Gastrocnemius medialis (tissue), 4 donors: ENCODE results near the gene LRRC49.

Experiments used
- CTCF ChIP-seq, 5 experiments: fragments of 450-650 bp in 3 of 5; fragments of 200-600 bp in 2 of 5; sonication (generic) in 2 of 5; IDR thresholded peaks in 4 of 5; conservative IDR thresholded peaks in 1 of 5; 1 replicate in 4 of 5; 2 replicates in 1 of 5; pipeline ENCODE4 v1.5.1; 2016 to 2019; ENCODE audit warnings: antibody characterized with exemption in 5 of 5, mild to moderate bottlenecking in 3 of 5, moderate library complexity in 3 of 5
- POLR2A ChIP-seq, 2 donors: fragments of 450-650 bp; IDR thresholded peaks; one replicate each; pipeline ENCODE4 v1.6.1; 2017; ENCODE audit warnings: antibody characterized with exemption in 2 of 2, mild to moderate bottlenecking in 2 of 2, moderate library complexity in 2 of 2

GRCh38 chr15:70931821-70932220 is 39.2 kb downstream of the LRRC49 start:
- TF ChIP-seq CTCF (IDR thresholded peaks at IDR 0.05 in 4 of 5, conservative IDR thresholded peaks at IDR 0.05 in 1 of 5) = no peak
- no peak for TF ChIP-seq POLR2A (IDR thresholded peaks at IDR 0.05)
